H54 (cell line): ENCODE measurements around the gene YIPF2.

Source experiments
- DNase-seq: peaks from one replicate; pipeline ENCODE4 v3.0.0; 2011; ENCODE audit warnings: low spot score, mixed read lengths; ENCODE audit not compliant: insufficient read length
- FAIRE-seq: peaks from 3 replicates; lab custom pipeline; 2011; peaks lifted over from hg19 to GRCh38; lab: Jason Lieb, UNC
- POLR2A ChIP-seq: IDR thresholded peaks from 2 replicates; pipeline ENCODE4 v1.6.1; 2011; ENCODE audit warnings: low read depth, mild to moderate bottlenecking, low read length

YIPF2 gene

DNA sequence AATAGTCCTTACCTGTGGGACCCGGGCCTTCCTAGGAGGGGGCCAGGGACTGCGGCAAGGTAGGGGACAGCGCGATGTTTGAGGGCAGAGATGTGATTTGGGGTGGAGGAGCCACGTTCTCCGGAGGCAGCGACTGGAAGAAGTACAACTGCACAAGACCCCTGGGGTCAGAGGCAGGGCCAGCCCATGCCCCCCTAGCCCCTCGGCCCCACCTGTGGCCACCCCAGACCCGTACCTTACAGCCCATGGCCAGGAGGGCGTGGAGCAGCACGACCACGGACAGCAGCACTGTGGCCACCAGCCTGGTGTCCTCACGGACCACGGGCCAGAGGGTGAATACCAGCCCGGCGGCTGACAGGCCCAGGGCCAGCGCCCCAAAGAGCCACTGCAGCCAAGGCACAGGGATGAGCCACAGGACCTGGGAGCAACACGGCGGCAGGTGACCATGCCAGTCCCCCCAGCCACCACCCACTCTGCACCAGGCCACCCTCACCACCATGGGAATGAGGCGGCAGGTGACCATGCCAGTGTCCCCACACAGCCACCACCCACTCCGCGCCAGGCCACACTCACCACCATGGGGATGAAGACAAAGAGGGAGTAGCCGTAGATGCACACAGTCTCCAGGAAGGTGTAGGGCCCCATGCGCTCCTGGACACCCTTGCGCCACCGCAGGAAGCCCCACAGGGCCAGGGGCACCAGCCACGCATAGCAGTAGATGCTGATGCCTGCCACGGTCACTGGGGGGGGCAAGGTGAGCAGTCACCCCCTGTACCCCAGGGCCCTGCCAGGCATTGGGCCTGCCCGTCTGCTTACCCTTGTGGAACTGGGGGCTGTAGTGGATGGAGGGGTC lies 5.0 kb downstream of the YIPF2 start:
- no peak for TF ChIP-seq POLR2A
- DNase-seq (no peak), FAIRE-seq (no peak)

DNA sequence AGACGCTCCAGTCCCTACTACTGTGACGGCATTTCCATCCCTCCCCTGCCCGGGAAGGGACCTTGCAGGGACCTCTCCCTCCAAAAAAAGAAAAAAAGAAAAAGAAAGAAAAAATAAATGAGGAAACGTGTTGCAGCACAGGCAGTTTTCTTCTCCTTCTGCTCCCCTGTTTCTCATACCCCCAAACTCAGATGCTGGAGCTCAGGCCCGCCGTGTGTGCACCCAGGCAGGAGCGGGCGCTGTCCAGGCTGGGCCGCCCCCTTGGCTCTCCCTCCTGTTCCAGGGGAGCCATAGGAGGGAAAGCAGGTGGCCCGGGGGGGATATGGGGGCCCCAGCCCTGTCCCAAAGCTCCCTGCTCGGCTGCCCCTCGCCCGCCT lies 5.8 kb downstream of the YIPF2 start:
- no peak for FAIRE-seq
- DNase-seq = no peak
- TF ChIP-seq POLR2A = no peak

DNA sequence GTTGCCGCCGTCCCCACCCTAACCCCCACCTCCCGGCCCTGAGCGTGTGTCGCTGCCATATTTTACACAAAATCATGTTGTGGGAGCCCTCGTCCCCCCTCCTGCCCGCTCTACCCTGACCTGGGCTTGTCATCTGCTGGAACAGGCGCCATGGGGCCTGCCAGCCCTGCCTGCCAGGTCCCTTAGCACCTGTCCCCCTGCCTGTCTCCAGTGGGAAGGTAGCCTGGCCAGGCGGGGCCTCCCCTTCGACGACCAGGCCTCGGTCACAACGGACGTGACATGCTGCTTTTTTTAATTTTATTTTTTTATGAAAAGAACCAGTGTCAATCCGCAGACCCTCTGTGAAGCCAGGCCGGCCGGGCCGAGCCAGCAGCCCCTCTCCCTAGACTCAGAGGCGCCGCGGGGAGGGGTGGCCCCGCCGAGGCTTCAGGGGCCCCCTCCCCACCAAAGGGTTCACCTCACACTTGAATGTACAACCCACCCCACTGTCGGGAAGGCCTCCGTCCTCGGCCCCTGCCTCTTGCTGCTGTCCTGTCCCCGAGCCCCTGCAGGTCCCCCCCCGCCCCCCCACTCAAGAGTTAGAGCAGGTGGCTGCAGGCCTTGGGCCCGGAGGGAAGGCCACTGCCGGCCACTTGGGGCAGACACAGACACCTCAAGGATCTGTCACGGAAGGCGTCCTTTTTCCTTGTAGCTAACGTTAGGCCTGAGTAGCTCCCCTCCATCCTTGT lies 6.4 kb downstream of the YIPF2 start:
- FAIRE-seq = no peak
- TF ChIP-seq POLR2A = no peak
- DNase-seq = no peak

DNA sequence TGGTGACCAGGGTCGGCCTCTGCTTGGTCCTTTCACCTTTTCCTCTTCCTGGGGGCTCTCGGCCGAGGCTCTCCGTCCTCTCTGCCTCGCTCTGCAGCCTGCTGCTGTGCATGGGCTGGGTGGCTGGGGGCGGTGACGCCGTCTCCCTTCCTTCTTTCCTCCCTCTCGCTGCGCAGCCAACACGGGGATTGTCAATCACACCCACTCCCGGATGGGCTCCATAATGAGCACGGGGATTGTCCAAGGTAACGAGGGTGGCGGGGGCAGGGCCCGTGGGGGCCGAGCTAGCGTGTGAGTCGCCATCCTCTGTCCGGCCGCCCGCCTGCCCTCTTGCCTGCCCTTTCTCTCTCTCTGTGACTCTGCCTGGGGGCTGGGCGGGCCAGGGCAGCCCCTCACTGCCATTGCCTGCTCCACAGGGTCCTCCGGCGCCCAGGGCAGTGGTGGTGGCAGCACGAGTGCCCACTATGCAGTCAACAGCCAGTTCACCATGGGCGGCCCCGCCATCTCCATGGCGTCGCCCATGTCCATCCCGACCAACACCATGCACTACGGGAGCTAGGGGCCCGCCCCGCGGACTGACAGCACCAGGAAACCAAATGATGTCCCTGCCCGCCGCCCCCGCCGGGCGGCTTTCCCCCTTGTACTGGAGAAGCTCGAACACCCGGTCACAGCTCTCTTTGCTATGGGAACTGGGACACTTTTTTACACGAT lies 7.1 kb downstream of the YIPF2 start:
- FAIRE-seq (no peak), DNase-seq (no peak)
- TF ChIP-seq POLR2A = no peak

DNA sequence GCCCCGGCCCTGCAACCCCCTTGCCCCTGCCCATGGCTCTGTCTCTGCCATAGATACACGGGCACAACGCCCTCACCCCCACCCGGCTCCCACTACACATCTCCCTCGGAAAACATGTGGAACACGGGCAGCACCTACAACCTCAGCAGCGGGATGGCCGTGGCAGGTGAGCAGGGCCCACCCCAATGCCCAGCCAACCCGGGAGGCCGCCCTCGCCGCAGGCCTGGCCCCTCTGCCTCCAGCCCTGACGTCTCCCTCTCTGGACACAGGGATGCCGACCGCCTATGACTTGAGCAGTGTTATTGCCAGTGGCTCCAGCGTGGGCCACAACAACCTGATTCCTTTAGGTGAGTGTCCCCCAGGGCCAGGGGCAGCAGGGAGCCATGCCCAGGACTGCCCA lies 7.7 kb downstream of the YIPF2 start:
- DNase-seq = no peak
- no peak for TF ChIP-seq POLR2A
- FAIRE-seq = no peak

DNA sequence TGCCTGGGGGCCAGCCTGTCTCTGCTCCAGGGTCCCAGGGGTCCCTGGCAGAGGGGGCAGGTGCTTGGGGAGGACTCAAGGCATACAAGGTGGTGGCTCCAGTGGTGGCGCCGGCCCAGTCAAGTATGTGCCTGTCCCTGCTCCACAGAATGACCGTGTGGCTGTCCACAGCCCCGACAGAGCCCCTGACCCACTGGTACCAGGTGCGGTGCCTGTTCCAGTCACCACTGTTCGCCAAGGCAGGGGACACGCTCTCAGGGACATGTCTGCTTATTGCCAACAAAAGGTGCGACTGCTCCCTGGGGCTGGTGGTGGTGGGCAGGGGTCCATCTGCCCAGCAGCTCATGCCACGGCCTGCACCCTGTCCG lies 8.2 kb downstream of the YIPF2 start:
- no peak for DNase-seq
- no peak for FAIRE-seq
- TF ChIP-seq POLR2A = no peak

DNA sequence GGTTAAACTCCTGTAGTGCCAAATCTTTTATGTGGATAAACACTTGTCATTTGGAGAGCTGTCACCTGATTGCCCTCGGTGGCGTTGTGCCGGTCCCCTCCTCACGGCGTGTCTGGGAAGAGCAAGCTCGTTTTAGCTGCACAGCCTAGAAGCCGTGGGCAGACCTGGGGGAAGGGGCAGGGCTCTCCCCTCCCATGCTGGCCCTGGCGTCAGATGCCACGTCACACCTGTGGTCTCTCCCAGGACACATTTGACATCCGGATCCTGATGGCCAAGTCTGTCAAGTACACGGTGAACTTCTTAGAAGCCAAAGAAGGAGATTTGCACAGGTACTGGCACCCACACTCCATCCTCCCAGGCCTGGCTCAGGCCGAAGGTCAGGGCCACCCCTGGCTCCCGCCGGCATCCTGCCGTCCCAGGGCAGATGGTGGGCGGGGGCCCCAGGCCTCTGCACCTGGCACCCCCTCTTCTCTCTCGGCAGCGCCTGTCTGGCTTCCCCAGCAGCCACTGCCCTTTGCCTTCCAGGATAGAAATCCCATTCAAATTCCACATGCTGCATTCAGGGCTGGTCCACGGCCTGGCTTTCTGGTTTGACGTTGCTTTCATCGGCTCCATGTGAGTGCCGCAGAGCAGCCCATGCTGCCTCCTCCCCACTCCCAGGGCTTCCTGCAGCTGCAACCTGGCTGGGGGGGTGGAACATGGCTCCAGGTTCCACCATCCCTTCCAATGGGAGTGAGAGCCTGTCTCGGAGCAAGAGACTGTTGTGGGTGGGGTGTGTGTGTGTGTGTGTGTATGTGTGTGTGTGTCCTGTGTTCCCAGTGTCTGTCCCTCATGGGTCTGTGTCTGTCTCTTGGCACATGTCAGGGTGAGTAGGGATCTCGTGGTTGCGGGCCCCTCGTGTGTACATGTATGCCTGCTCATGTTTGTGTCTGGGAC lies 8.8 kb downstream of the YIPF2 start:
- DNase-seq = no peak
- TF ChIP-seq POLR2A = no peak
- FAIRE-seq = no peak

DNA sequence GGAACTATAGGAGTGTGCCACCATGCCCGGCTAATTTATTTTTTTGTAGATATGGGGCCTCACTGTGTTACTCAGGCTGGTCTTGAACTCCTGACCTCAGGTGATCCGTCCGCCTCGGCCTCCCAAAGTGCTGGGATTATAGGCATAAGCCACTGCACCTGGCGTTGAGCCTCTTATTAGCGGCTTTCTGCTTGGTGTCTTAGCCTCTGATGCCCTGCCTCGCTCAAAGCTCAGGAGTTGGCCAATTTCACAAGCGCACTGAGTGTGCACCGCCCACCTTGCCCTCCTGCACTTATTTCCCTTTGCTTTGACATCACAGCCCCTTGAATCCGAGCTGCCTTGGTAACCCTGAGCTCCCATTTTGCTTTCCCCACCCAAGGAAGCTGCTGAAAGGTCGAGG lies 10.1 kb downstream of the YIPF2 start:
- FAIRE-seq = no peak
- no peak for DNase-seq
- TF ChIP-seq POLR2A = no peak

DNA sequence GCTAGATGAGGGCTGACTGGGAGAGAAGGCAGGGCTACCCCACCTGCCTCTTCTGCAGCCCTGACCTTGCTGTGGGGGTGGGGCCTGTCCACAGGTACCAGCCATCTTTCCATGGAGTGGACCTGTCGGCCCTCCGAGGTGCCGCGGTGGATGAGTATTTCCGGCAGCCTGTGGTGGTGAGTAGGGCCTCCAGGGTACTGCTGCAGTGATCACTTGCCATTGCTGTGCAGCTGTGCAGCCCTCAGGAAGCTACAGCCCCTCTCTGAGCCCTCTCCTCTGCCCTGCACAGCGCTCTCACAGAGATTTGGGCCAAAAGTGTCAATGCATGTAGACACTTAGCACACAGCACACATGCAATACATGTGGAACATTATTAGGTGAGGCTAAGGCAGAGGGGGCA lies 11.8 kb downstream of the YIPF2 start:
- no peak for DNase-seq
- TF ChIP-seq POLR2A = no peak
- FAIRE-seq = no peak

DNA sequence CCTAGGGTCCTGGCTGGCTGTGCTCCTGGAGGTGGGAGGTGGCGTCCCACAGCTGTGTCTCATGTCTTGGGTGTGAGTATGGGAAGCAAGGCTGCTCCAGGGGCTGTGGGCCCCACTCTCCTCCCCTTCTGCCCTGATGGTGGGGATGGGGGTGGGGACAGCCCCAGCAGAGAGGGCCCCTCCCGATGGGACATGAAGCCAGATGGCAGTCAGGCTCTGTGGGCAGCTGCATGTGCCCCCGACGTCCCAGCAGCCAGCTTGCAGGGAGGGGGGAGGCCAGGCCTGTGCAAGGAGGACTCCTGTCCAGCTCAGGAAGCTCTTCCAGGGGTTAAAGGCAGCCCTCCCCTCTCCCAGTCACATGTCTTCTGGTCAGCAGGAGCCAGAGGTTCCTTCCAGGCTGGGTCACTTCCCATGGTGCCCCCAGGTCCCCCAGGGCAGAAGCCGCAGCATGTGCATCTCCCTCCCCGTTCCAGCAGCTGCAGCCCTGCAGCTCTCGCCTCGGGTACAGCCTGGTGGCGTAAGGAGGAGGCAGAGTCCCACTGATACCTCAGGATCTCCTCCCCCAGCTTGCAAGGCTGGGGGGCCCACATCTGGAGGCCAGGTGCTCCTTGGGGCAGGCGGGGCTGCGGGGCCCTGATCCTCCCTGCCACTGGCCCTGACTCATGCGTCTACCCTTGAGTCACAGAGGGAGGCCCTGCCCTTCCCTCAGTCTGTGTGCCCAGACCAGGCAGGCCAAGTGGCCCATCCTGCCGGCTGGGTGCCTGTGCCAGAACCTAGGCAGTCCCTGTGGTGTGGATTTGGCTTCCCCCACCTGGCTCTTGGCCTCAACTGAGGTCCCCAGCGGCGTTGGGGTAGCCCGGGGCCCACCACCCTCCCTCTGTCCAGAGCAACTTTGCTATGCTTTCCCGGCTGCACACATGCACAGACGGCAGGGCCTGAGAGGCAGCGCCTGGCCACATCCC lies 13.0 kb downstream of the YIPF2 start:
- FAIRE-seq (peak; percentile 71), DNase-seq (peak; percentile 91)
- TF ChIP-seq POLR2A = no peak

DNA sequence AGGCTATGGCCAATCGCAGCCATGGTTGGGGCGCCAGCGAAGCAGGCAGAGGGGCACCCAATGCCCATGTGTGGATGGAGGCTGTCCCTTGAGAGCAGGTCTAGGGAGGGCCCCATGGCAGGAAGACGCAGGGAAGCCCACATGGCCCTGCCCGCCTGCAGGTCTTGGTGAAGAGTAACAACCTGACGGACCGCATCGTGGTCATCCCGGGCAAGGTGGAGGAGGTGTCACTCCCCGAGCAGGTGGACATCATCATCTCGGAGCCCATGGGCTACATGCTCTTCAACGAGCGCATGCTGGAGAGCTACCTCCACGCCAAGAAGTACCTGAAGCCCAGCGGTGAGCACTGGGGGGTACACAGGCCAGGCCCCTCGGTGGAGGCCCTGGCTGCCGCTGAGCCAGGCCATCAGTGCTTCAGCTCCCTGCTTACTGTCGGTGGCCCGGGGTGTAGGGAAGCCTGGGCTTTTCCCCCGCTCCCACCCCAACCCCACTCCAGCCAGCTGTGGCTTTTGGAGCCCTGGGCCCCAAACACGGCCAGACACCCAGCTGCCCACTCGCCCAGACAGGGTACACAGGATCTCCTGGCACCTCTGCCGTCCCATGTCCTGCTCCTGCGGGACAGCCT lies 14.6 kb downstream of the YIPF2 start:
- FAIRE-seq (no peak), DNase-seq (no peak)
- no peak for TF ChIP-seq POLR2A

DNA sequence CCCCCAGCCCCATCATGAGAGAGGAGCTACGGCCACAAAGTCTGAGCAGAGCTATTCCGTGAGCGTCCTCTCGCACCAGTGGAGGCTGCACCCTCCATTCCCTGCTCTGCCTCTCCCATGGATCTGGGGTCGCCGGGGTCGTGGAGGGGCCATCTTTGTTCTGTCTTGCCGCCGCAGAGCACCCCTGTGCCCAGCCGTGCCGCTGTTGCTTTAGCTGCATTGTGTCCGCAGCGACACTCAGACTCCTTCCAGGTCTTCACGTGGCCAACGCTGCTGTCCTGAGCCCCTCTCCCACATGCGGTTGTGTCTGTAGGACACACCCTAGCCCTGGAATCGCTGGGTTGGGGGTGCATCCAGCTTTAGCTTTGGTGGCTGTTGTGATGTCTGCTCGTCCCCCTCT lies 15.8 kb downstream of the YIPF2 start:
- TF ChIP-seq POLR2A = no peak
- no peak for DNase-seq
- FAIRE-seq = no peak
